Measurements from ENCODE around the gene TTI1. TPM values are rescaled to one million over a fixed set of nuclear protein-coding genes. Genes with fewer than 3 reads are reported as not detected.
A peak's percentile ranks its signal among the peaks of the same experiment; 100 is the strongest.

Gene TTI1
- total RNA-seq, 1 experiment from 2014 or later, result 26.6 TPM

DNA sequence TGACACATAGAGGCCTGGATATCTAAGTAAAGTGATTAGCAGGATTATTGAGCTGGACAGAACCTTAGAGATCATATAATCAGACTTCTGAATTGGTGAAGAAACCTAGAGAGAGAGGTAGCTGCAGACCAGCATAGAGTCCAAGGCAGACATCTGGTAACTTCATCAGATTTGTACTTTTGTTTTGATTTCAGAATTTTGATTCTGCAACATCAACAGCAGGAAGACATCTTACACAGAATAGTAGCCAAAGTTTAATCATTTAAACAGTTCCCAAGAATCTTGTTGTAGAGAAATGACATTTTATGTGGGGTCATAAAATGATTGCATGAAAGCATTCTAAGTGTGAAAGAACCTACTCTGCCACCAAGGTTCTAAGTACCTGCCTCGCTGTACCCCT is 39.6 kb upstream of the TTI1 start:
- Histone ChIP-seq H3K4me1 (ENCODE audit: control insufficient read depth, insufficient read depth, low read length) (peaks cover 21% of the 10 kb centered on the region; the same call in 1 of the 2 replicates), H3K4me3 (ENCODE audit: low read depth in 2 of 2, low read length in 2 of 2) (no peak overlapping the region), H3K36me3 (ENCODE audit: control insufficient read depth, insufficient read depth, low read length) (peaks cover 11% of the 10 kb centered on the region; the same call in 1 of the 2 replicates), H3K9me3 (ENCODE audit: control insufficient read depth, insufficient read depth, low read depth, low read length) (no peaks in the 10 kb centered on the region), H3K27ac (ENCODE audit: low read length) (peak overlapping the region; percentile 70; the same call in 1 of the 2 replicates), H3K27me3 (ENCODE audit: control insufficient read depth, insufficient read depth, low read length) (no peaks in the 10 kb centered on the region)
- ChIA-PET POLR2A (interaction anchor here (0.6 kb wide), 1 partner anchor 115 kb away, joined by 5 read pairs; no protein-coding TSS in a partner anchor), CTCF (interaction anchor here (0.6 to 1.5 kb wide), 9 partner anchors 10 to 335 kb away, joined by 3 to 11 read pairs (median 5); partner anchors contain the start of gene TGM2)
- in situ Hi-C loops (cut with HindIII; ENCODE audit: low pct_unique_long_range_greater_than_20kb, low sequenced_read_pairs) (no loop called here), intact Hi-C loops (cut with micrococcal nuclease; ENCODE audit: unreplicated experiment) (loop anchor here (5.0 kb wide), 2 partner anchors 94 to 149 kb away; partner anchors contain the start of gene TGM2)
- BruUV-seq (replicated peaks), result no TSS peak
- no peak for ATAC-seq
- no peak for DNase-seq (ENCODE audit: low read depth, low spot score)
- TF ChIP-seq, protein P1, sequence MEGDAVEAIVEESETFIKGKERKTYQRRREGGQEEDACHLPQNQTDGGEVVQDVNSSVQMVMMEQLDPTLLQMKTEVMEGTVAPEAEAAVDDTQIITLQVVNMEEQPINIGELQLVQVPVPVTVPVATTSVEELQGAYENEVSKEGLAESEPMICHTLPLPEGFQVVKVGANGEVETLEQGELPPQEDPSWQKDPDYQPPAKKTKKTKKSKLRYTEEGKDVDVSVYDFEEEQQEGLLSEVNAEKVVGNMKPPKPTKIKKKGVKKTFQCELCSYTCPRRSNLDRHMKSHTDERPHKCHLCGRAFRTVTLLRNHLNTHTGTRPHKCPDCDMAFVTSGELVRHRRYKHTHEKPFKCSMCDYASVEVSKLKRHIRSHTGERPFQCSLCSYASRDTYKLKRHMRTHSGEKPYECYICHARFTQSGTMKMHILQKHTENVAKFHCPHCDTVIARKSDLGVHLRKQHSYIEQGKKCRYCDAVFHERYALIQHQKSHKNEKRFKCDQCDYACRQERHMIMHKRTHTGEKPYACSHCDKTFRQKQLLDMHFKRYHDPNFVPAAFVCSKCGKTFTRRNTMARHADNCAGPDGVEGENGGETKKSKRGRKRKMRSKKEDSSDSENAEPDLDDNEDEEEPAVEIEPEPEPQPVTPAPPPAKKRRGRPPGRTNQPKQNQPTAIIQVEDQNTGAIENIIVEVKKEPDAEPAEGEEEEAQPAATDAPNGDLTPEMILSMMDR (IDR thresholded peaks at IDR 0.05), result no peak
- TF ChIP-seq POLR2AphosphoS5 (IDR thresholded peaks at IDR 0.05; ENCODE audit: low read depth, low read length), result no peak
- TF ChIP-seq TCF7L2 (IDR thresholded peaks at IDR 0.05; ENCODE audit: low read depth, low read length), result no peak
- no peak for TF ChIP-seq SIN3A (IDR thresholded peaks at IDR 0.05; ENCODE audit: borderline replicate concordance, insufficient read depth, low read depth, low read length)
- TF ChIP-seq, protein P2, sequence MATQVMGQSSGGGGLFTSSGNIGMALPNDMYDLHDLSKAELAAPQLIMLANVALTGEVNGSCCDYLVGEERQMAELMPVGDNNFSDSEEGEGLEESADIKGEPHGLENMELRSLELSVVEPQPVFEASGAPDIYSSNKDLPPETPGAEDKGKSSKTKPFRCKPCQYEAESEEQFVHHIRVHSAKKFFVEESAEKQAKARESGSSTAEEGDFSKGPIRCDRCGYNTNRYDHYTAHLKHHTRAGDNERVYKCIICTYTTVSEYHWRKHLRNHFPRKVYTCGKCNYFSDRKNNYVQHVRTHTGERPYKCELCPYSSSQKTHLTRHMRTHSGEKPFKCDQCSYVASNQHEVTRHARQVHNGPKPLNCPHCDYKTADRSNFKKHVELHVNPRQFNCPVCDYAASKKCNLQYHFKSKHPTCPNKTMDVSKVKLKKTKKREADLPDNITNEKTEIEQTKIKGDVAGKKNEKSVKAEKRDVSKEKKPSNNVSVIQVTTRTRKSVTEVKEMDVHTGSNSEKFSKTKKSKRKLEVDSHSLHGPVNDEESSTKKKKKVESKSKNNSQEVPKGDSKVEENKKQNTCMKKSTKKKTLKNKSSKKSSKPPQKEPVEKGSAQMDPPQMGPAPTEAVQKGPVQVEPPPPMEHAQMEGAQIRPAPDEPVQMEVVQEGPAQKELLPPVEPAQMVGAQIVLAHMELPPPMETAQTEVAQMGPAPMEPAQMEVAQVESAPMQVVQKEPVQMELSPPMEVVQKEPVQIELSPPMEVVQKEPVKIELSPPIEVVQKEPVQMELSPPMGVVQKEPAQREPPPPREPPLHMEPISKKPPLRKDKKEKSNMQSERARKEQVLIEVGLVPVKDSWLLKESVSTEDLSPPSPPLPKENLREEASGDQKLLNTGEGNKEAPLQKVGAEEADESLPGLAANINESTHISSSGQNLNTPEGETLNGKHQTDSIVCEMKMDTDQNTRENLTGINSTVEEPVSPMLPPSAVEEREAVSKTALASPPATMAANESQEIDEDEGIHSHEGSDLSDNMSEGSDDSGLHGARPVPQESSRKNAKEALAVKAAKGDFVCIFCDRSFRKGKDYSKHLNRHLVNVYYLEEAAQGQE (IDR thresholded peaks at IDR 0.05; ENCODE audit: insufficient read depth in 1 of 2, low read depth in 2 of 2, low read length in 1 of 2), result no peak

- H3K27ac ChIP-seq (ENCODE audit: low read length), result no peak overlapping the region
- no peaks in the 10 kb centered on the region for H3K9me3 ChIP-seq (ENCODE audit: control insufficient read depth, insufficient read depth, low read depth, low read length)
- no peak overlapping the region for H3K4me3 ChIP-seq (ENCODE audit: low read depth in 2 of 2, low read length in 2 of 2)
- H3K36me3 ChIP-seq (ENCODE audit: control insufficient read depth, insufficient read depth, low read length), result peaks cover 29% of the 10 kb centered on the region
- no peak for TF ChIP-seq SIN3A (IDR thresholded peaks at IDR 0.05; ENCODE audit: borderline replicate concordance, insufficient read depth, low read depth, low read length)
- TF ChIP-seq, protein P1 (IDR thresholded peaks at IDR 0.05), result no peak
- TF ChIP-seq TCF7L2 (IDR thresholded peaks at IDR 0.05; ENCODE audit: low read depth, low read length), result no peak
- no peak for TF ChIP-seq POLR2AphosphoS5 (IDR thresholded peaks at IDR 0.05; ENCODE audit: low read depth, low read length)
- DNase-seq (ENCODE audit: low read depth, low spot score), result no peak
- H3K4me1 ChIP-seq (ENCODE audit: control insufficient read depth, insufficient read depth, low read length), result peaks cover 2% of the 10 kb centered on the region; the same call in 1 of the 2 replicates
- CTCF ChIA-PET, result no interaction called here
- no TSS peak for BruUV-seq (replicated peaks)
- ATAC-seq, result no peak
- POLR2A ChIA-PET, result interaction anchor here (0.6 kb wide), 1 partner anchor 30 kb away, joined by 4 read pairs; no protein-coding TSS in a partner anchor
- intact Hi-C loops (cut with micrococcal nuclease; ENCODE audit: unreplicated experiment) (no loop called here), in situ Hi-C loops (cut with HindIII; ENCODE audit: low pct_unique_long_range_greater_than_20kb, low sequenced_read_pairs) (no loop called here)
- H3K27me3 ChIP-seq (ENCODE audit: control insufficient read depth, insufficient read depth, low read length), result no peaks in the 10 kb centered on the region
Observed at GRCh38 chr20:38067717-38068365, 34.6 kb upstream of the TTI1 start.

Data from Panc1 (cell line).